Activated naive CD8-positive, alpha-beta T cell (primary cell): Measurements from ENCODE around the gene RPL4.

Source experiments
- H3K27ac Mint-ChIP-seq: one replicate; pipeline ENCODE4 v1.8.0; 2021; ENCODE audit warnings: mixed read lengths
- H3K27me3 Mint-ChIP-seq: one replicate; pipeline ENCODE4 v1.8.0; 2021; ENCODE audit warnings: mixed read lengths
- H3K36me3 Mint-ChIP-seq: one replicate; pipeline ENCODE4 v1.8.0; 2021; ENCODE audit warnings: mixed read lengths
- H3K4me1 Mint-ChIP-seq: one replicate; pipeline ENCODE4 v1.8.0; 2021; ENCODE audit warnings: low read depth, mixed read lengths
- H3K4me3 Mint-ChIP-seq: one replicate; pipeline ENCODE4 v1.8.0; 2021; ENCODE audit warnings: mild to moderate bottlenecking, mixed read lengths
- H3K9me3 Mint-ChIP-seq: one replicate; pipeline ENCODE4 v1.8.0; 2021; ENCODE audit warnings: low read depth, mixed read lengths

The RPL4 gene

GRCh38 chr15:66452971-66453580 lies 51.6 kb downstream of the RPL4 start:
- H3K4me3 Mint-ChIP-seq: no peak overlapping the region
- peaks cover 4% of the 10 kb centered on the region for H3K4me1 Mint-ChIP-seq
- no peak overlapping the region for H3K27ac Mint-ChIP-seq
- H3K9me3 Mint-ChIP-seq: no peaks in the 10 kb centered on the region
- H3K36me3 Mint-ChIP-seq: peaks cover 7% of the 10 kb centered on the region
- no peaks in the 10 kb centered on the region for H3K27me3 Mint-ChIP-seq

GRCh38 chr15:66452420-66452819 lies 52.2 kb downstream of the RPL4 start:
- Mint-ChIP-seq H3K4me3 (no peak overlapping the region), H3K36me3 (peaks cover 8% of the 10 kb centered on the region), H3K9me3 (no peaks in the 10 kb centered on the region), H3K4me1 (peaks cover 4% of the 10 kb centered on the region), H3K27me3 (no peaks in the 10 kb centered on the region), H3K27ac (no peak overlapping the region)
